A549 (cell line): ENCODE data around the gene SPATA31E1.

Source experiments
- POLR2A ChIP-seq: IDR thresholded peaks from 2 replicates; pipeline ENCODE4 v1.6.1; 2012; ENCODE audit warnings: mild to moderate bottlenecking, low read length
- RCOR1 ChIP-seq: fragments of 150-350 bp; IDR thresholded peaks from 2 replicates; pipeline ENCODE4 v1.6.1; 2014; ENCODE audit warnings: antibody characterized with exemption, low read length, low read depth
- TP53 ChIP-seq: fragments of 250-450 bp; sonication (Bioruptor Pico); IDR thresholded peaks from 2 replicates; pipeline ENCODE4 v1.5.0; 2021; ENCODE audit warnings: mild to moderate bottlenecking, moderate library complexity
- TF ChIP-seq, protein P1 (sequence below): fragments of 200-600 bp; sonication (generic); IDR thresholded peaks from 2 replicates; pipeline ENCODE4 v1.6.1; 2016; ENCODE audit warnings: antibody characterized with exemption, mild to moderate bottlenecking, moderate library complexity
- TF ChIP-seq, protein P2 (sequence below): fragments of >200 bp; sonication (Bioruptor Twin); formaldehyde crosslinking; IDR thresholded peaks from 3 replicates; pipeline ENCODE4 v1.5.1; 2016

- no peak for TF ChIP-seq POLR2A
- TF ChIP-seq, protein P1, sequence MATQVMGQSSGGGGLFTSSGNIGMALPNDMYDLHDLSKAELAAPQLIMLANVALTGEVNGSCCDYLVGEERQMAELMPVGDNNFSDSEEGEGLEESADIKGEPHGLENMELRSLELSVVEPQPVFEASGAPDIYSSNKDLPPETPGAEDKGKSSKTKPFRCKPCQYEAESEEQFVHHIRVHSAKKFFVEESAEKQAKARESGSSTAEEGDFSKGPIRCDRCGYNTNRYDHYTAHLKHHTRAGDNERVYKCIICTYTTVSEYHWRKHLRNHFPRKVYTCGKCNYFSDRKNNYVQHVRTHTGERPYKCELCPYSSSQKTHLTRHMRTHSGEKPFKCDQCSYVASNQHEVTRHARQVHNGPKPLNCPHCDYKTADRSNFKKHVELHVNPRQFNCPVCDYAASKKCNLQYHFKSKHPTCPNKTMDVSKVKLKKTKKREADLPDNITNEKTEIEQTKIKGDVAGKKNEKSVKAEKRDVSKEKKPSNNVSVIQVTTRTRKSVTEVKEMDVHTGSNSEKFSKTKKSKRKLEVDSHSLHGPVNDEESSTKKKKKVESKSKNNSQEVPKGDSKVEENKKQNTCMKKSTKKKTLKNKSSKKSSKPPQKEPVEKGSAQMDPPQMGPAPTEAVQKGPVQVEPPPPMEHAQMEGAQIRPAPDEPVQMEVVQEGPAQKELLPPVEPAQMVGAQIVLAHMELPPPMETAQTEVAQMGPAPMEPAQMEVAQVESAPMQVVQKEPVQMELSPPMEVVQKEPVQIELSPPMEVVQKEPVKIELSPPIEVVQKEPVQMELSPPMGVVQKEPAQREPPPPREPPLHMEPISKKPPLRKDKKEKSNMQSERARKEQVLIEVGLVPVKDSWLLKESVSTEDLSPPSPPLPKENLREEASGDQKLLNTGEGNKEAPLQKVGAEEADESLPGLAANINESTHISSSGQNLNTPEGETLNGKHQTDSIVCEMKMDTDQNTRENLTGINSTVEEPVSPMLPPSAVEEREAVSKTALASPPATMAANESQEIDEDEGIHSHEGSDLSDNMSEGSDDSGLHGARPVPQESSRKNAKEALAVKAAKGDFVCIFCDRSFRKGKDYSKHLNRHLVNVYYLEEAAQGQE: no peak
- no peak for TF ChIP-seq TP53 (CRISPR knock-in tag)
- TF ChIP-seq, protein P2, sequence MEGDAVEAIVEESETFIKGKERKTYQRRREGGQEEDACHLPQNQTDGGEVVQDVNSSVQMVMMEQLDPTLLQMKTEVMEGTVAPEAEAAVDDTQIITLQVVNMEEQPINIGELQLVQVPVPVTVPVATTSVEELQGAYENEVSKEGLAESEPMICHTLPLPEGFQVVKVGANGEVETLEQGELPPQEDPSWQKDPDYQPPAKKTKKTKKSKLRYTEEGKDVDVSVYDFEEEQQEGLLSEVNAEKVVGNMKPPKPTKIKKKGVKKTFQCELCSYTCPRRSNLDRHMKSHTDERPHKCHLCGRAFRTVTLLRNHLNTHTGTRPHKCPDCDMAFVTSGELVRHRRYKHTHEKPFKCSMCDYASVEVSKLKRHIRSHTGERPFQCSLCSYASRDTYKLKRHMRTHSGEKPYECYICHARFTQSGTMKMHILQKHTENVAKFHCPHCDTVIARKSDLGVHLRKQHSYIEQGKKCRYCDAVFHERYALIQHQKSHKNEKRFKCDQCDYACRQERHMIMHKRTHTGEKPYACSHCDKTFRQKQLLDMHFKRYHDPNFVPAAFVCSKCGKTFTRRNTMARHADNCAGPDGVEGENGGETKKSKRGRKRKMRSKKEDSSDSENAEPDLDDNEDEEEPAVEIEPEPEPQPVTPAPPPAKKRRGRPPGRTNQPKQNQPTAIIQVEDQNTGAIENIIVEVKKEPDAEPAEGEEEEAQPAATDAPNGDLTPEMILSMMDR: no peak
- TF ChIP-seq RCOR1: no peak
Measured at GRCh38 chr9:87868635-87869034, 14.0 kb upstream of the SPATA31E1 start.
